ENCODE results near the gene NRXN3.

NRXN3 gene

GRCh38 chr14:79179985-79180384 lies 1009.8 kb downstream of the NRXN3 start:
- DNase-seq = no peak

- no peak for DNase-seq
Measured at GRCh38 chr14:79180656-79181055, 1010.5 kb downstream of the NRXN3 start.

GRCh38 chr14:79186523-79186922 lies 1016.4 kb downstream of the NRXN3 start:
- no peak for DNase-seq

- no peak for DNase-seq
Measured at GRCh38 chr14:79193689-79194477, 1023.7 kb downstream of the NRXN3 start.

- no peak for DNase-seq
Measured at GRCh38 chr14:79196216-79196615, 1026.0 kb downstream of the NRXN3 start.

- DNase-seq = no peak
Measured at GRCh38 chr14:79197516-79197915, 1027.3 kb downstream of the NRXN3 start.

- no peak for DNase-seq
Measured at GRCh38 chr14:79199217-79199616, 1029.0 kb downstream of the NRXN3 start.

- DNase-seq = no peak
Measured at GRCh38 chr14:79201564-79202207, 1031.5 kb downstream of the NRXN3 start.

- no peak for DNase-seq
Measured at GRCh38 chr14:79204591-79204990, 1034.4 kb downstream of the NRXN3 start.

- no peak for DNase-seq
Measured at GRCh38 chr14:79209418-79209817, 1039.2 kb downstream of the NRXN3 start.

- DNase-seq = no peak
Measured at GRCh38 chr14:79225815-79226214, 1055.6 kb downstream of the NRXN3 start.

GRCh38 chr14:79229383-79229909 lies 1059.3 kb downstream of the NRXN3 start:
- DNase-seq = no peak

- no peak for DNase-seq
Measured at GRCh38 chr14:79242666-79243065, 1072.5 kb downstream of the NRXN3 start.

- no peak for DNase-seq
Measured at GRCh38 chr14:79246173-79246572, 1076.0 kb downstream of the NRXN3 start.

GRCh38 chr14:79248126-79248525 lies 1078.0 kb downstream of the NRXN3 start:
- no peak for DNase-seq

GRCh38 chr14:79248771-79249170 lies 1078.6 kb downstream of the NRXN3 start:
- DNase-seq = no peak

GRCh38 chr14:79251278-79251677 lies 1081.1 kb downstream of the NRXN3 start:
- no peak for DNase-seq

- no peak for DNase-seq
Measured at GRCh38 chr14:79253576-79253975, 1083.4 kb downstream of the NRXN3 start.

GRCh38 chr14:79254069-79254775 lies 1084.0 kb downstream of the NRXN3 start:
- DNase-seq = no peak

- no peak for DNase-seq
Measured at GRCh38 chr14:79256380-79256779, 1086.2 kb downstream of the NRXN3 start.

- DNase-seq = no peak
Measured at GRCh38 chr14:79260406-79260805, 1090.2 kb downstream of the NRXN3 start.

- no peak for DNase-seq
Measured at GRCh38 chr14:79265366-79265946, 1095.3 kb downstream of the NRXN3 start.

- no peak for DNase-seq
Measured at GRCh38 chr14:79270361-79270760, 1100.2 kb downstream of the NRXN3 start.

Measured in T1000 (cell line).